ENCODE data around the gene CACNB4.

The CACNB4 gene

DNA sequence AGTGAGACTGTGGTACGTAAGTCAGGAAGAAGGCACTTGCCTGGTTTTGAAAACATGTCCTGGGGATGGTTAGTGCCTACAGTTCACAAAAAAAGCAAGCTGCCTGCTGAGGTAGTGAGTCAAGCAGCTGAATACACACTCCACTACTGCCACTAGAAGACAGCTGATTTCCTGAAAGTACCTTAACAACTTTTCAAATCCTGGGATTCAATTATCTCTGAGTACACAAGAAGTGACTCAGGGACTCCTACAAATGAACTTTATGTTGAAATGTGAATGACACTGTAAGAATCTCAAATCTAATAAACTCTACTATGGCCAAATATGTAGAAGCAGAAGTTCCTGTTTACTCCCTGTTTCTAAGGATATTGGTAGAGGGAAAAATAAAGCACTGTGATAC, 212.6 kb downstream of the CACNB4 start:
- in situ Hi-C loops (cut with HindIII; ENCODE audit: low pct_ligation_motif_present, low sequenced_read_pairs): no loop called here
- no peak for DNase-seq
- no peak overlapping the region for H3K27ac ChIP-seq

GRCh38 chr2:151882786-151883445, 215.9 kb downstream of the CACNB4 start:
- DNase-seq: no peak
- in situ Hi-C loops (cut with HindIII; ENCODE audit: low pct_ligation_motif_present, low sequenced_read_pairs): no loop called here
- Histone ChIP-seq H3K4me3 (ENCODE audit: low read depth, low read length) (no peak overlapping the region), H3K27ac (no peak overlapping the region), H3K27me3 (replicated peaks) (no peaks in the 10 kb centered on the region), H3K36me3 (replicated peaks) (no peaks in the 10 kb centered on the region)
- TF ChIP-seq CTCF (IDR thresholded peaks at IDR 0.05; ENCODE audit: low read depth, low read length, missing control alignments): no peak

More for the DNA sequence above, 212.6 kb downstream of the CACNB4 start:
- Histone ChIP-seq H3K4me3 (ENCODE audit: low read depth, low read length) (no peak overlapping the region), H3K36me3 (replicated peaks) (no peaks in the 10 kb centered on the region), H3K27me3 (replicated peaks) (no peaks in the 10 kb centered on the region)
- no peak for TF ChIP-seq CTCF (IDR thresholded peaks at IDR 0.05; ENCODE audit: low read depth, low read length, missing control alignments)

DNA sequence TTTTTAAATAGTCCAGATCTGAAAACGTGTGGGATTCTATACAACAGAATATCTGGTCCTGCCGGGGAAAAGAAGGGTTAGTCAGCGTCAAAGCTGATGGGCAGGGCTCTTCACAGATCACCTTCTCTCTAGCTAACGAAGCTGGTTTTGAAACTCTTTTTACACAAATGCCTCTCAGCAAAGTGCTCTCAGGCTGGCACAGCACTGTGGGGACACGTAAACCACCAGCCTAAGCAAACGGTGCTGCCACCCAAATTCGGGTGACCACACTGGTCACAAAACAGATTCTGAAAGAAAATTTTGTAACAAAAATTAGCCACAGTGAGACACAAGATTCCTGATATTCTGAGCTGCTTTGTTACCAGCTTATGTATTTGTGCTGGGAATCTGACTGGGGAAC, 217.5 kb downstream of the CACNB4 start:
- no peaks in the 10 kb centered on the region for H3K36me3 ChIP-seq (replicated peaks)

GRCh38 chr2:151880586-151880985, 218.3 kb downstream of the CACNB4 start:
- in situ Hi-C loops (cut with HindIII; ENCODE audit: low pct_ligation_motif_present, low sequenced_read_pairs): no loop called here
- Histone ChIP-seq H3K27me3 (replicated peaks) (no peaks in the 10 kb centered on the region), H3K4me3 (ENCODE audit: low read depth, low read length) (no peak overlapping the region), H3K27ac (no peak overlapping the region), H3K36me3 (replicated peaks) (no peaks in the 10 kb centered on the region)
- no peak for DNase-seq
- no peak for TF ChIP-seq CTCF (IDR thresholded peaks at IDR 0.05; ENCODE audit: low read depth, low read length, missing control alignments)

More for the DNA sequence above, 217.5 kb downstream of the CACNB4 start:
- no peak for DNase-seq
- in situ Hi-C loops (cut with HindIII; ENCODE audit: low pct_ligation_motif_present, low sequenced_read_pairs): no loop called here
- TF ChIP-seq CTCF (IDR thresholded peaks at IDR 0.05; ENCODE audit: low read depth, low read length, missing control alignments): no peak
- H3K27me3 ChIP-seq (replicated peaks): no peaks in the 10 kb centered on the region
- H3K27ac ChIP-seq: no peak overlapping the region
- no peak overlapping the region for H3K4me3 ChIP-seq (ENCODE audit: low read depth, low read length)

GRCh38 chr2:151878655-151879563, 219.9 kb downstream of the CACNB4 start:
- H3K36me3 ChIP-seq (replicated peaks): no peaks in the 10 kb centered on the region
- no peak overlapping the region for H3K4me3 ChIP-seq (ENCODE audit: low read depth, low read length)
- DNase-seq: no peak
- in situ Hi-C loops (cut with HindIII; ENCODE audit: low pct_ligation_motif_present, low sequenced_read_pairs): no loop called here
- no peak for TF ChIP-seq CTCF (IDR thresholded peaks at IDR 0.05; ENCODE audit: low read depth, low read length, missing control alignments)
- no peaks in the 10 kb centered on the region for H3K27me3 ChIP-seq (replicated peaks)
- no peak overlapping the region for H3K27ac ChIP-seq
